ENCODE measurements around the gene SLC26A8. TPM values are rescaled to one million over a fixed set of nuclear protein-coding genes. Genes with fewer than 3 reads are reported as not detected.

Gene SLC26A8
- total and polyA plus RNA-seq, 2 of the 13 experiments (the other 11 are each of a cell fraction or from before 2014, with no cell fraction given) = 0.46 TPM; not detected in 1

DNA sequence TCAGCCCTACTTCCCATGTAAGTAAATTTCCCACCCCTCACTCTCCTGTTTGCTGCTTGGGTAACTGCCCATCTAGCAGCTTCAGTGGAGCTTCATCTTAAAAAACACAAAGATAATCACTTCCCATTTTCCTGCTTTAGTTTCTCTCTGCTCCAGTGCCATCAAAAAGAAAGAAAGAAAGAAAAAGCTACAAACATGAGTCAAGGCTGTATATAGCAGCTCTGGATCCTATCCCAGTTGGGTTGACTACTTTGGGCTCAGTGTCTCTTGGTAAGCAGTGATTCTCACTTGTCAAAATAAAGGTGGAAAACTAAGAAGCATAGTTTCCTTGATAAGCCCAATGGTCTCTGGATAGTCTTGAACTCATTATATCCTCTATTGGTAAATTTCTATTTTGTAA, 54.8 kb downstream of the SLC26A8 start:
- no peak for FAIRE-seq
- in situ Hi-C loops (cut with HindIII; ENCODE audit: extremely low pct_ligation_motif_present, low pct_unique_long_range_greater_than_20kb) = no loop called here

DNA sequence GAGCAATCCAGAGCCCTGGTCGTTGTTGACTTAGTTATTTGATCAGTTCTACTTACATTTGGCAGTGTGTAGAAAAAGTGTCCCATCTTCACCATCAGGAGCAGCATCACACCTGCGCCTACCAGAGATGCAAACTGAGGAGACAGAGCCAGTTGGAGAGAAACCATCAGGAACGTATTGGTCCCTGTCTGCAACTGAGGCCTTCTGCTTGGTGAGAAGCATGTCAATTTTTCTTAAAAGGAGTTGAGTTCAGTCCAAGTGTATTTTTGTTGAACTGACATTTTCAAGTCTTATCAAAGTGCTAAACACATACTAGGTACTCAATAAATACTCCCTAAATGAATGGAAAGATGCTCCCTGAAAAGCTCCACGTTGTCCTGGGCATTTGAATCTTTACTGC, 55.6 kb downstream of the SLC26A8 start:
- H3K4me2 ChIP-seq (ENCODE audit: low read depth, low read length) = no peak overlapping the region
- H3K9me3 ChIP-seq (ENCODE audit: low read length) = no peaks in the 10 kb centered on the region
- ChIA-PET CTCF (ENCODE audit: low intra/inter-chr PET ratio, low total read pairs) (no interaction called here), POLR2A (no interaction called here)
- H3K4me1 ChIP-seq (ENCODE audit: insufficient read depth, low read length) = peaks cover 51% of the 10 kb centered on the region
- WGBS (ENCODE audit: low lambda C conversion rate) = 59% methylated on average over 4 of the region's 4 CpGs
- H3K79me2 ChIP-seq (ENCODE audit: insufficient read depth, low read length) = no peaks in the 10 kb centered on the region
- FAIRE-seq = no peak
- no peaks in the 10 kb centered on the region for H4K20me1 ChIP-seq (ENCODE audit: insufficient read depth, low read length)
- no peak overlapping the region for H3K27ac ChIP-seq (ENCODE audit: extremely low read length, insufficient read depth, low read length)
- no peak for DNase-seq (ENCODE audit: low spot score)
- no peak overlapping the region for H3K4me3 ChIP-seq (replicated peaks in 1 of 3; ENCODE audit: insufficient read depth in 1 of 3, low read depth in 2 of 3, low read length in 3 of 3)
- in situ Hi-C loops (cut with HindIII; ENCODE audit: extremely low pct_ligation_motif_present, low pct_unique_long_range_greater_than_20kb) = no loop called here
- H2AFZ ChIP-seq (ENCODE audit: low read length) = no peak overlapping the region
- H3K9ac ChIP-seq (ENCODE audit: insufficient read depth, low read depth, low read length) = no peak overlapping the region
- BruUV-seq (replicated peaks) = no TSS peak
- intact Hi-C loops (cut with micrococcal nuclease; ENCODE audit: unreplicated experiment) = no loop called here
- H3K27me3 ChIP-seq (ENCODE audit: control insufficient read depth in 1 of 2, insufficient read depth in 2 of 2, low read length in 2 of 2) = no peaks in the 10 kb centered on the region
- no peak for ATAC-seq
- H3K36me3 ChIP-seq (replicated peaks in 1 of 2; ENCODE audit: control insufficient read depth in 1 of 2, insufficient read depth in 2 of 2, low read length in 2 of 2) = no peaks in the 10 kb centered on the region; a peak in 1 of 5 replicates
- no peak for TF ChIP-seq MAFG (CRISPR knock-in tag; IDR thresholded peaks at IDR 0.05)
- TF ChIP-seq, protein P1, sequence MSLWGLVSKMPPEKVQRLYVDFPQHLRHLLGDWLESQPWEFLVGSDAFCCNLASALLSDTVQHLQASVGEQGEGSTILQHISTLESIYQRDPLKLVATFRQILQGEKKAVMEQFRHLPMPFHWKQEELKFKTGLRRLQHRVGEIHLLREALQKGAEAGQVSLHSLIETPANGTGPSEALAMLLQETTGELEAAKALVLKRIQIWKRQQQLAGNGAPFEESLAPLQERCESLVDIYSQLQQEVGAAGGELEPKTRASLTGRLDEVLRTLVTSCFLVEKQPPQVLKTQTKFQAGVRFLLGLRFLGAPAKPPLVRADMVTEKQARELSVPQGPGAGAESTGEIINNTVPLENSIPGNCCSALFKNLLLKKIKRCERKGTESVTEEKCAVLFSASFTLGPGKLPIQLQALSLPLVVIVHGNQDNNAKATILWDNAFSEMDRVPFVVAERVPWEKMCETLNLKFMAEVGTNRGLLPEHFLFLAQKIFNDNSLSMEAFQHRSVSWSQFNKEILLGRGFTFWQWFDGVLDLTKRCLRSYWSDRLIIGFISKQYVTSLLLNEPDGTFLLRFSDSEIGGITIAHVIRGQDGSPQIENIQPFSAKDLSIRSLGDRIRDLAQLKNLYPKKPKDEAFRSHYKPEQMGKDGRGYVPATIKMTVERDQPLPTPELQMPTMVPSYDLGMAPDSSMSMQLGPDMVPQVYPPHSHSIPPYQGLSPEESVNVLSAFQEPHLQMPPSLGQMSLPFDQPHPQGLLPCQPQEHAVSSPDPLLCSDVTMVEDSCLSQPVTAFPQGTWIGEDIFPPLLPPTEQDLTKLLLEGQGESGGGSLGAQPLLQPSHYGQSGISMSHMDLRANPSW (CRISPR knock-in tag; IDR thresholded peaks at IDR 0.05; ENCODE audit: borderline replicate concordance) = no peak
- TF ChIP-seq, protein P2, sequence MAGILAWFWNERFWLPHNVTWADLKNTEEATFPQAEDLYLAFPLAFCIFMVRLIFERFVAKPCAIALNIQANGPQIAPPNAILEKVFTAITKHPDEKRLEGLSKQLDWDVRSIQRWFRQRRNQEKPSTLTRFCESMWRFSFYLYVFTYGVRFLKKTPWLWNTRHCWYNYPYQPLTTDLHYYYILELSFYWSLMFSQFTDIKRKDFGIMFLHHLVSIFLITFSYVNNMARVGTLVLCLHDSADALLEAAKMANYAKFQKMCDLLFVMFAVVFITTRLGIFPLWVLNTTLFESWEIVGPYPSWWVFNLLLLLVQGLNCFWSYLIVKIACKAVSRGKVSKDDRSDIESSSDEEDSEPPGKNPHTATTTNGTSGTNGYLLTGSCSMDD (CRISPR knock-in tag; IDR thresholded peaks at IDR 0.05) = no peak
- TF ChIP-seq ZNF768 (CRISPR knock-in tag; IDR thresholded peaks at IDR 0.05) = no peak
- TF ChIP-seq STAT5B (CRISPR knock-in tag; IDR thresholded peaks at IDR 0.05) = no peak
- no peak for TF ChIP-seq PRMT3 (CRISPR knock-in tag; IDR thresholded peaks at IDR 0.05; ENCODE audit: borderline replicate concordance, low read depth)
- TF ChIP-seq, protein P3, sequence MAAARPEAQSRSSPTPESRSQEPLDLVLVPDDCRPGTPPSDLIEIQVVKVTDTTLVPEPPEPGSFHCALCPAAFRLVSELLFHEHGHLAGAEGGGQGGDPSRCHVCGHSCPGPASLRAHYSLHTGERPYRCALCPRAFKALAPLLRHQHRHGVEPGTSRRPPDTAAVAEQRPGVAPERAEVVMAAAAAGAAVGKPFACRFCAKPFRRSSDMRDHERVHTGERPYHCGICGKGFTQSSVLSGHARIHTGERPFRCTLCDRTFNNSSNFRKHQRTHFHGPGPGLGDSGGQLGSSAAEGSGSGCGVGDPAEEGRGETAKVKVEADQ (CRISPR knock-in tag; IDR thresholded peaks at IDR 0.05; ENCODE audit: borderline replicate concordance) = no peak

More for the DNA sequence above, 54.8 kb downstream of the SLC26A8 start:
- H2AFZ ChIP-seq (ENCODE audit: low read length) = no peak overlapping the region
- H3K36me3 ChIP-seq (replicated peaks in 1 of 2; ENCODE audit: control insufficient read depth in 1 of 2, insufficient read depth in 2 of 2, low read length in 2 of 2) = no peaks in the 10 kb centered on the region; a peak in 1 of 5 replicates
- TF ChIP-seq ZNF891 (CRISPR knock-in tag; IDR thresholded peaks at IDR 0.05) (no peak), NR2F2 (IDR thresholded peaks at IDR 0.05; ENCODE audit: borderline replicate concordance, low read depth) (no peak), PHF21A (CRISPR knock-in tag; IDR thresholded peaks at IDR 0.05) (no peak), ZNF792 (CRISPR knock-in tag; IDR thresholded peaks at IDR 0.05) (no peak), NCOR1 (IDR thresholded peaks at IDR 0.05; ENCODE audit: borderline replicate concordance, low read length) (no peak), ISL2 (CRISPR knock-in tag; IDR thresholded peaks at IDR 0.05) (no peak), NFKB2 (CRISPR knock-in tag; IDR thresholded peaks at IDR 0.05; ENCODE audit: borderline replicate concordance) (no peak), ZNF660 (CRISPR knock-in tag; IDR thresholded peaks at IDR 0.05; ENCODE audit: borderline replicate concordance, low read depth) (no peak), ZNF557 (CRISPR knock-in tag; IDR thresholded peaks at IDR 0.05) (no peak), ZNF775 (CRISPR knock-in tag; IDR thresholded peaks at IDR 0.05; ENCODE audit: borderline replicate concordance) (no peak), FOXK2 (IDR thresholded peaks at IDR 0.05) (no peak), SUZ12 (IDR thresholded peaks at IDR 0.05; ENCODE audit: low read depth, low read length) (no peak), ZNF441 (CRISPR knock-in tag; IDR thresholded peaks at IDR 0.05; ENCODE audit: borderline replicate concordance) (no peak), XRCC5 (optimal IDR thresholded peaks at IDR 0.05; ENCODE audit: low read length) (no peak)
- TF ChIP-seq, protein P4, sequence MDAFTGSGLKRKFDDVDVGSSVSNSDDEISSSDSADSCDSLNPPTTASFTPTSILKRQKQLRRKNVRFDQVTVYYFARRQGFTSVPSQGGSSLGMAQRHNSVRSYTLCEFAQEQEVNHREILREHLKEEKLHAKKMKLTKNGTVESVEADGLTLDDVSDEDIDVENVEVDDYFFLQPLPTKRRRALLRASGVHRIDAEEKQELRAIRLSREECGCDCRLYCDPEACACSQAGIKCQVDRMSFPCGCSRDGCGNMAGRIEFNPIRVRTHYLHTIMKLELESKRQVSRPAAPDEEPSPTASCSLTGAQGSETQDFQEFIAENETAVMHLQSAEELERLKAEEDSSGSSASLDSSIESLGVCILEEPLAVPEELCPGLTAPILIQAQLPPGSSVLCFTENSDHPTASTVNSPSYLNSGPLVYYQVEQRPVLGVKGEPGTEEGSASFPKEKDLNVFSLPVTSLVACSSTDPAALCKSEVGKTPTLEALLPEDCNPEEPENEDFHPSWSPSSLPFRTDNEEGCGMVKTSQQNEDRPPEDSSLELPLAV (CRISPR knock-in tag; conservative IDR thresholded peaks at IDR 0.05; ENCODE audit: low read depth) = no peak
- DNase-seq (ENCODE audit: low spot score) = no peak
- no peak overlapping the region for H3K27ac ChIP-seq (ENCODE audit: extremely low read length, insufficient read depth, low read length)
- no peaks in the 10 kb centered on the region for H3K27me3 ChIP-seq (ENCODE audit: control insufficient read depth in 1 of 2, insufficient read depth in 2 of 2, low read length in 2 of 2)
- no peak overlapping the region for H3K9ac ChIP-seq (ENCODE audit: insufficient read depth, low read depth, low read length)
- H3K4me3 ChIP-seq (replicated peaks in 1 of 3; ENCODE audit: insufficient read depth in 1 of 3, low read depth in 2 of 3, low read length in 3 of 3) = no peak overlapping the region
- no TSS peak for BruUV-seq (replicated peaks)
- H3K4me2 ChIP-seq (ENCODE audit: low read depth, low read length) = no peak overlapping the region
- H3K4me1 ChIP-seq (ENCODE audit: insufficient read depth, low read length) = peaks cover 51% of the 10 kb centered on the region
- H3K79me2 ChIP-seq (ENCODE audit: insufficient read depth, low read length) = no peaks in the 10 kb centered on the region
- intact Hi-C loops (cut with micrococcal nuclease; ENCODE audit: unreplicated experiment) = no loop called here
- ChIA-PET POLR2A (no interaction called here), CTCF (ENCODE audit: low intra/inter-chr PET ratio, low total read pairs) (no interaction called here)
- no peaks in the 10 kb centered on the region for H4K20me1 ChIP-seq (ENCODE audit: insufficient read depth, low read length)
- no peaks in the 10 kb centered on the region for H3K9me3 ChIP-seq (ENCODE audit: low read length)
- no peak for ATAC-seq
